Stimulated activated CD8-positive, alpha-beta memory T cell treated with anti-CD3 and anti-CD28 coated beads, Interleukin-15, amount 100 ng/mL, for 48 hours (primary cell): ENCODE measurements around the gene SLC48A1.

Source experiments
- DNase-seq, 2 donors: peaks; one replicate each; pipeline ENCODE4 v3.0.0-alpha.2; 2020; ENCODE audit warnings: low read depth in 2 of 2

Gene SLC48A1

GRCh38 chr12:47744005-47744651, 28.9 kb upstream of the SLC48A1 start:
- DNase-seq, result no peak

GRCh38 chr12:47744778-47745436, 28.1 kb upstream of the SLC48A1 start:
- DNase-seq, result no peak

GRCh38 chr12:47745485-47746041, 27.5 kb upstream of the SLC48A1 start:
- DNase-seq, result no peak

- no peak for DNase-seq
Measured at GRCh38 chr12:47746073-47746472, 27.0 kb upstream of the SLC48A1 start.

- DNase-seq, result no peak
Measured at GRCh38 chr12:47746523-47746922, 26.5 kb upstream of the SLC48A1 start.

GRCh38 chr12:47747126-47747525, 25.9 kb upstream of the SLC48A1 start:
- DNase-seq, result no peak

- no peak for DNase-seq
Measured at GRCh38 chr12:47747596-47748506, 25.2 kb upstream of the SLC48A1 start.

- DNase-seq, result no peak
Measured at GRCh38 chr12:47748507-47748828, 24.6 kb upstream of the SLC48A1 start.

- DNase-seq, result no peak
Measured at GRCh38 chr12:47748899-47749298, 24.1 kb upstream of the SLC48A1 start.

GRCh38 chr12:47750229-47750798, 22.7 kb upstream of the SLC48A1 start:
- no peak for DNase-seq

GRCh38 chr12:47750916-47751470, 22.0 kb upstream of the SLC48A1 start:
- DNase-seq, result no peak

GRCh38 chr12:47751561-47751960, 21.5 kb upstream of the SLC48A1 start:
- DNase-seq, result no peak

- DNase-seq, result no peak
Measured at GRCh38 chr12:47752121-47752520, 20.9 kb upstream of the SLC48A1 start.

GRCh38 chr12:47752552-47752951, 20.5 kb upstream of the SLC48A1 start:
- no peak for DNase-seq

GRCh38 chr12:47753021-47754001, 19.7 kb upstream of the SLC48A1 start:
- no peak for DNase-seq

- DNase-seq, result no peak
Measured at GRCh38 chr12:47754126-47754525, 18.9 kb upstream of the SLC48A1 start.

GRCh38 chr12:47754881-47755280, 18.2 kb upstream of the SLC48A1 start:
- DNase-seq, result no peak

GRCh38 chr12:47755655-47756562, 17.1 kb upstream of the SLC48A1 start:
- DNase-seq, result no peak

GRCh38 chr12:47757364-47757839, 15.6 kb upstream of the SLC48A1 start:
- no peak for DNase-seq
